Keratinocyte (primary cell): ENCODE measurements around the gene VSIR.

Experiments
- EZH2 ChIP-seq: IDR thresholded peaks from one replicate; pipeline ENCODE4 v1.6.1; 2012; ENCODE audit warnings: inconsistent platforms, mild to moderate bottlenecking, low read length, moderate library complexity
- TF ChIP-seq, protein P1 (sequence below), 3 experiments: IDR thresholded peaks in 1 of 3; conservative IDR thresholded peaks in 1 of 3; optimal IDR thresholded peaks in 1 of 3; 2 replicates in 2 of 3; 3 replicates in 1 of 3; pipeline versions ENCODE3 to v1.5.1; 2011; ENCODE audit warnings: low read length in 3 of 3, mild to moderate bottlenecking in 3 of 3, moderate library complexity in 2 of 3, control low read depth in 1 of 3, inconsistent platforms in 1 of 3; ENCODE audit not compliant: insufficient read depth in 2 of 3; ENCODE audit errors: extremely low read depth in 1 of 3

DNA sequence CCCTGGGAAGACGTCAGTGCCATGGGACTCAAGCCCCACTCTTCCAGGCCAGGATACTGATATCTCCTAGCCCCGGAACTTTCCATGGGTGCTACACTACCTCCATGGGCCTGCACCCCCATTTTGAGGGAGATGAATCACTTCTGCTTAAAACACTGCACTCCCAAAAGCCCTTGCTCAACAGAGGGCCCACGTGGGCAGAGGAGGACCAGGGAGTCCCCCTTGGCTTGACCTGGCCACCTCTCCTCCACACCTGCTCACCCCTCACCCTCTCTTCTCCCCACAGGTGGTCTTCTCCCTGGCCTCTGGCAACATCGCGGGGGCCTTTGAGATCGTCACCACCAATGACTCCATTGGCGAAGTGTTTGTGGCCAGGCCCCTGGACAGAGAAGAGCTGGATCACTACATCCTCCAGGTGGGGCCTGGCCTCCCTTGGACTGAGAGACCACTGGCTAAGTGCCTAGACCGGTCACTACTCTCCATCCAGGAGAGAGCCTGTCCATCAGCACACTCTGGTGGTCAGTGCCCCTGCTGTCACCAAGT, 33.9 kb downstream of the VSIR start:
- TF ChIP-seq, protein P1, sequence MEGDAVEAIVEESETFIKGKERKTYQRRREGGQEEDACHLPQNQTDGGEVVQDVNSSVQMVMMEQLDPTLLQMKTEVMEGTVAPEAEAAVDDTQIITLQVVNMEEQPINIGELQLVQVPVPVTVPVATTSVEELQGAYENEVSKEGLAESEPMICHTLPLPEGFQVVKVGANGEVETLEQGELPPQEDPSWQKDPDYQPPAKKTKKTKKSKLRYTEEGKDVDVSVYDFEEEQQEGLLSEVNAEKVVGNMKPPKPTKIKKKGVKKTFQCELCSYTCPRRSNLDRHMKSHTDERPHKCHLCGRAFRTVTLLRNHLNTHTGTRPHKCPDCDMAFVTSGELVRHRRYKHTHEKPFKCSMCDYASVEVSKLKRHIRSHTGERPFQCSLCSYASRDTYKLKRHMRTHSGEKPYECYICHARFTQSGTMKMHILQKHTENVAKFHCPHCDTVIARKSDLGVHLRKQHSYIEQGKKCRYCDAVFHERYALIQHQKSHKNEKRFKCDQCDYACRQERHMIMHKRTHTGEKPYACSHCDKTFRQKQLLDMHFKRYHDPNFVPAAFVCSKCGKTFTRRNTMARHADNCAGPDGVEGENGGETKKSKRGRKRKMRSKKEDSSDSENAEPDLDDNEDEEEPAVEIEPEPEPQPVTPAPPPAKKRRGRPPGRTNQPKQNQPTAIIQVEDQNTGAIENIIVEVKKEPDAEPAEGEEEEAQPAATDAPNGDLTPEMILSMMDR (optimal IDR thresholded peaks at IDR 0.05 in 1 of 3, IDR thresholded peaks at IDR 0.05 in 1 of 3, conservative IDR thresholded peaks at IDR 0.05 in 1 of 3; ENCODE audit: extremely low read depth in 1 of 3, insufficient read depth in 2 of 3, low read length in 3 of 3): no peak
- TF ChIP-seq EZH2: no peak
